ENCODE results near the gene DGKH. TPM values are rescaled to one million over a fixed set of nuclear protein-coding genes. Genes with fewer than 3 reads are reported as not detected.

DGKH gene
- total RNA-seq, 4 donors from 2014 or later: 5.7 to 24.0 (median 15.0) TPM

DNA sequence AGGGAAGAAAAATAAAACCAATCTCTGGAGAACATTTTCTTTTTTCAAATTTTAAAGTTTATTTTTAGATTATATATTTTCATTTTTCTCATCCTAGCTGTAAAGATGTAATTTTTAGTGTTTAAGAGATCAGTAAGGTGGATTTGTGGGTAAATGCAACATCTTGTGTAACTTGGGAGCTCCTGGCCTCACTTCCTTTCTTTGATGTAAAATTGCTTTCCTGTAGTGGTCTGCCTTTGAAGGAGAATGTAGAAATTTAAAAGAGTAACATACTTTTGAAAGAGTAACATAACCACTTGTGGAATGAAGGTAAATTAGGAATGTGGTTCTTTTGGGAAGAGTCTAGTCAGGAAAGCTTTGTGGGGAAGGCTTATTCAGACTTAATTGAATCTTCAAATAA lies 127.8 kb downstream of the DGKH start:
- Histone ChIP-seq H3K27ac (no peak overlapping the region), H3K36me3 (peaks cover 0 to 79% (median 0%) of the 10 kb centered on the region in 3 donors), H3K4me1 (no peaks in the 10 kb centered on the region), H3K27me3 (no peaks in the 10 kb centered on the region), H3K9me3 (no peaks in the 10 kb centered on the region), H3K4me3 (no peak overlapping the region)
- intact Hi-C loops (cut with DNase I): no loop called here
- no peak for DNase-seq
- TF ChIP-seq CTCF (IDR thresholded peaks at IDR 0.05) (no peak), POLR2A (IDR thresholded peaks at IDR 0.05) (no peak)

GRCh38 chr13:42177189-42177588 lies 128.7 kb downstream of the DGKH start:
- 61 to 69% methylated on average over 1 of the region's 1 CpG for WGBS, 2 donors
- H3K36me3 ChIP-seq: peaks cover 0 to 87% (median 0%) of the 10 kb centered on the region in 3 donors
- TF ChIP-seq CTCF (IDR thresholded peaks at IDR 0.05) (no peak), POLR2A (IDR thresholded peaks at IDR 0.05) (no peak)
- H3K4me1 ChIP-seq: no peaks in the 10 kb centered on the region
- no peak overlapping the region for H3K4me3 ChIP-seq
- DNase-seq: no peak
- H3K9me3 ChIP-seq: no peaks in the 10 kb centered on the region
- H3K27me3 ChIP-seq: no peaks in the 10 kb centered on the region
- no peak overlapping the region for H3K27ac ChIP-seq
- intact Hi-C loops (cut with DNase I): no loop called here

DNA sequence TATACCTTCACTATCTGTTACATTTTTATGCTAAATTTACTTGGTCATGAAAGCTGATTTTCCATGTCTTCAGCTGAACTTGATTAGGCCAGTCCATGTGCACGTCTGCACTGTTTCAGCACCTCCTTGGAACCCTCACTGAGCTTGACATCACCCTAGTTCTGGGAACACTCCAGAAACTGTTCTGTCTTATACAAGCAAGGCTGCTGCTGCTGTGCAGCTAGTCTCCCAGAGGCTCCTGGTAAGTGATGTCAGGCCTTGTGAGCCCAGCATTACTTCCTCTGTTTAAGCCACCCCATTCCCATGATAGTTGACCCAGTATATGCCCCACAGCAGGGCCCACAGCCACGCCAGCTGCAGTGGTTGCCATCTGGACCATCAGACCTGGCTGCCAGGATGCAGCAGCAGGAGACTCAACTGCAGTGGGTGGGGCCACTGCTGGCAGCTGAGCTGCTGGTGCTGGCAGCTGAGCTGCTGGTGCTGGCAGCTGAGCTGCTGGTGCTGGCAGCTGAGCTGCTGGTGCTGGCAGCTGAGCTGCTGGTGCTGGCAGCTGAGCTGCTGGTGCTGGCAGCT lies 133.0 kb downstream of the DGKH start:
- TF ChIP-seq POLR2A (IDR thresholded peaks at IDR 0.05) (no peak), CTCF (IDR thresholded peaks at IDR 0.05) (no peak)
- no peak for DNase-seq
- H3K4me3 ChIP-seq: no peak overlapping the region
- intact Hi-C loops (cut with DNase I): no loop called here
- no peaks in the 10 kb centered on the region for H3K4me1 ChIP-seq
- WGBS, 2 donors: 59 to 78% methylated on average over 1 of the region's 2 CpGs
- H3K9me3 ChIP-seq: no peaks in the 10 kb centered on the region
- H3K27me3 ChIP-seq: no peaks in the 10 kb centered on the region
- H3K27ac ChIP-seq: no peak overlapping the region
- H3K36me3 ChIP-seq: peaks cover 0 to 85% (median 0%) of the 10 kb centered on the region in 3 donors

- no peak for DNase-seq
- WGBS, 2 donors: 98% methylated on average over 6 of the region's 7 CpGs
- intact Hi-C loops (cut with DNase I): no loop called here
- Histone ChIP-seq H3K27me3 (no peaks in the 10 kb centered on the region), H3K9me3 (no peaks in the 10 kb centered on the region), H3K36me3 (peaks cover 0 to 89% (median 12%) of the 10 kb centered on the region in 3 donors), H3K4me3 (no peak overlapping the region), H3K4me1 (no peaks in the 10 kb centered on the region), H3K27ac (no peak overlapping the region)
- TF ChIP-seq CTCF (IDR thresholded peaks at IDR 0.05) (no peak), POLR2A (IDR thresholded peaks at IDR 0.05) (no peak)
Observed at GRCh38 chr13:42189061-42189460, 140.6 kb downstream of the DGKH start.

DNA sequence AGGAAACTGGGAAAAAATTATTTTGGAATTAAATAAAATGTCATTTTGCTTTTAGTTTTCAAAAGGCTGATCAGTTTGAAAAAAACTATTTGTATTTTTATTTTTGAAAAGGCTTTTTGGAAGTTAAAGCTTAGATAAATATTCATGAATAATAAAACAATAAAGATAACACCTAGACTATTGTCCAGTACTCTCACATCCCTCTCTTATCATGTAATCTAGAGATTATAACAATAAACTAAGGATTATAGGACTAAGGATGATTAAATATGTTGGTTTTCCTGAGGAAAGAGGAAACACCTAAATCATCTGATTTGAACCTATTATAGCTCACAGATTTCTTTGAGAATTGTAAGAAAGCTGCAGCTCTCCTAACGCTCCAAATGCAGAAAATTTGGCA lies 142.1 kb downstream of the DGKH start:
- Histone ChIP-seq H3K36me3 (peaks cover 0 to 91% (median 12%) of the 10 kb centered on the region in 3 donors), H3K27me3 (no peaks in the 10 kb centered on the region), H3K9me3 (no peaks in the 10 kb centered on the region), H3K4me3 (no peak overlapping the region), H3K27ac (no peak overlapping the region), H3K4me1 (no peaks in the 10 kb centered on the region)
- TF ChIP-seq POLR2A (IDR thresholded peaks at IDR 0.05): no peak
- no peak for TF ChIP-seq CTCF (IDR thresholded peaks at IDR 0.05)
- DNase-seq: no peak
- WGBS, 2 donors: 86 to 90% methylated on average over 1 of the region's 1 CpG
- intact Hi-C loops (cut with DNase I): no loop called here
